Thymus (tissue), 11 donors: ENCODE data around the gene MGAT5B. TPM values are rescaled to one million over a fixed set of nuclear protein-coding genes. Genes with fewer than 3 reads are reported as not detected.

ENCODE experiments used
- DNase-seq, 9 donors: peaks; one replicate each; pipeline ENCODE4 v3.0.0-alpha.2; 2013; ENCODE audit warnings: low spot score in 9 of 9, low read depth in 6 of 9, missing footprints in 1 of 9
- H3K27ac ChIP-seq, 2 donors: one replicate each; pipeline ENCODE4 v1.5.1; 2013; ENCODE audit warnings: control low read depth in 1 of 2, low read depth in 1 of 2, low read length in 1 of 2, mild to moderate bottlenecking in 1 of 2, moderate library complexity in 1 of 2
- H3K27me3 ChIP-seq, 2 donors: one replicate each; pipeline ENCODE4 v1.5.1; 2013; ENCODE audit warnings: low read length in 1 of 2; ENCODE audit not compliant: control insufficient read depth in 2 of 2, insufficient read depth in 1 of 2
- H3K36me3 ChIP-seq, 2 donors: one replicate each; pipeline ENCODE4 v1.5.1; 2013; ENCODE audit warnings: low read length in 1 of 2, mild to moderate bottlenecking in 1 of 2, moderate library complexity in 1 of 2; ENCODE audit not compliant: control insufficient read depth in 2 of 2, insufficient read depth in 2 of 2
- H3K4me1 ChIP-seq, 2 donors: one replicate each; pipeline ENCODE4 v1.5.1; 2013; ENCODE audit warnings: low read length in 2 of 2; ENCODE audit not compliant: control insufficient read depth in 2 of 2, insufficient read depth in 2 of 2
- H3K4me3 ChIP-seq, 2 donors: one replicate each; pipeline ENCODE4 v1.5.1; 2013; ENCODE audit warnings: low read length in 2 of 2, control low read depth in 1 of 2, mild to moderate bottlenecking in 1 of 2
- H3K9me3 ChIP-seq, 2 donors: one replicate each; pipeline ENCODE4 v1.5.1; 2013; ENCODE audit warnings: low read length in 1 of 2, mild to moderate bottlenecking in 1 of 2; ENCODE audit not compliant: control insufficient read depth in 2 of 2, insufficient read depth in 1 of 2
- WGBS: extraction: QIAGEN DNeasy Blood & Tissue Kit; methylation state at CpG from one replicate; pipeline ENCODE4 v1.1.7; 2013; 5-methylcytosine and 5-hydroxymethylcytosine counted together
- polyA plus RNA-seq: library from polyadenylated mRNA; stranded (reverse); fragments of 200-250 nt; gene quantifications from one replicate; pipeline ENCODE4 v1.2.3, GENCODE V29; 2013
- total RNA-seq: library from RNA; stranded (reverse); fragments of 120-200 nt; gene quantifications from one replicate; pipeline ENCODE4 v1.2.4, GENCODE V29; 2013
- donor health status: healthy.

The MGAT5B gene
- total and polyA plus RNA-seq, 2 donors: 0.09 to 1.0 TPM

GRCh38 chr17:76932402-76933333 is 64.5 kb downstream of the MGAT5B start:
- no peaks in the 10 kb centered on the region for H3K4me1 ChIP-seq

GRCh38 chr17:76934561-76935320 is 66.5 kb downstream of the MGAT5B start:
- DNase-seq: no peak
- H3K36me3 ChIP-seq: no peaks in the 10 kb centered on the region
- WGBS: 86% methylated on average over 12 of the region's 12 CpGs
- H3K4me1 ChIP-seq: no peaks in the 10 kb centered on the region
- H3K9me3 ChIP-seq: no peaks in the 10 kb centered on the region
- no peak overlapping the region for H3K27ac ChIP-seq
- peaks cover 0 to 6% of the 10 kb centered on the region in 2 donors for H3K27me3 ChIP-seq
- no peak overlapping the region for H3K4me3 ChIP-seq

More at GRCh38 chr17:76932402-76933333, 64.5 kb downstream of the MGAT5B start:
- Histone ChIP-seq H3K27ac (no peak overlapping the region), H3K4me3 (no peak overlapping the region), H3K36me3 (no peaks in the 10 kb centered on the region), H3K9me3 (no peaks in the 10 kb centered on the region), H3K27me3 (peaks cover 0 to 6% of the 10 kb centered on the region in 2 donors)
- no peak for DNase-seq
- 96% methylated on average over 36 of the region's 36 CpGs for WGBS

DNA sequence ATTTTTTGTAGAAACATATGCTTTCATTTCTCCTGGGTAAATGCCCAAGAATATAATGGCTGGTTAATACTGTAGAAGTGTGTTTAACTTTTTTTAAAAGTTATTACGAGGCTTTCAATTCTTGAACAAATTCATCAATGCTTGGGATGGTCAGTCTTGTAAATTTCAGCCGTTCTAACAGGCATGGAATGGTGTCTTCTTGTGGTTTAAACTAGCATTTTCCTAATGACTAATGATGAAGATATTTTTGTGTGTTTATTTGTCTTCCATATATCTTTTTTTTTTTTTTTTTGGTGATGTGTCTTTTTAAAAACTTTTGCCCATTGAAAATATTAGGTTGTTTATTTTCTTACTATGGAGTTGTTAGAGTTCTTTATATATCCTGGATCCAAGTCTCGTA is 67.1 kb downstream of the MGAT5B start:
- Histone ChIP-seq H3K27ac (no peak overlapping the region), H3K36me3 (no peaks in the 10 kb centered on the region), H3K4me3 (no peak overlapping the region), H3K27me3 (peaks cover 0 to 6% of the 10 kb centered on the region in 2 donors), H3K9me3 (no peaks in the 10 kb centered on the region), H3K4me1 (no peaks in the 10 kb centered on the region)
- WGBS: 96% methylated on average over 3 of the region's 3 CpGs
- DNase-seq: no peak

- Histone ChIP-seq H3K36me3 (no peaks in the 10 kb centered on the region), H3K4me3 (no peak overlapping the region), H3K27me3 (peaks cover 0 to 6% of the 10 kb centered on the region in 2 donors), H3K27ac (no peak overlapping the region), H3K4me1 (no peaks in the 10 kb centered on the region), H3K9me3 (no peaks in the 10 kb centered on the region)
- WGBS: 99% methylated on average over 2 of the region's 2 CpGs
- no peak for DNase-seq
These were observed 69.0 kb downstream of the MGAT5B start for GRCh38 chr17:76937238-76937637.

DNA sequence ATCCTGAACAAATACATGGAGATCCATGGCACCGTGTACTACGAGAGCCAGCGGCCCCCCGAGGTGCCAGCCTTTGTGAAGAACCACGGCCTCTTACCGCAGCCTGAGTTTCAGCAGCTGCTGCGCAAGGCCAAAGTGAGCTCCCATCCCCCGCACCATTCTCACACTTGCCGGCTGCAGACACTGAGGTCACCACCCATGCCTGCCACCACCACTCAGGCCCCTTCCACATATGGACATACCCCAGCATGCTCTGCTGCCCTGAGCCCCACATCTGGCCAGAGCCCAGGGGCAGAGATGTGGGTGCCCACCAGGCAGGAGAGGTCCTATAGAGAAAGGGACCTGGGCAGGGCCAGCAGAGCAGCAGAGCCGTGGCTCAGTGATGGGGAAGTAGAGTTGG is 69.8 kb downstream of the MGAT5B start:
- DNase-seq: no peak
- 97% methylated on average over 10 of the region's 10 CpGs for WGBS
- H3K27ac ChIP-seq: no peak overlapping the region
- no peaks in the 10 kb centered on the region for H3K36me3 ChIP-seq
- H3K4me1 ChIP-seq: no peaks in the 10 kb centered on the region
- peaks cover 0 to 6% of the 10 kb centered on the region in 2 donors for H3K27me3 ChIP-seq
- no peaks in the 10 kb centered on the region for H3K9me3 ChIP-seq
- H3K4me3 ChIP-seq: no peak overlapping the region

DNA sequence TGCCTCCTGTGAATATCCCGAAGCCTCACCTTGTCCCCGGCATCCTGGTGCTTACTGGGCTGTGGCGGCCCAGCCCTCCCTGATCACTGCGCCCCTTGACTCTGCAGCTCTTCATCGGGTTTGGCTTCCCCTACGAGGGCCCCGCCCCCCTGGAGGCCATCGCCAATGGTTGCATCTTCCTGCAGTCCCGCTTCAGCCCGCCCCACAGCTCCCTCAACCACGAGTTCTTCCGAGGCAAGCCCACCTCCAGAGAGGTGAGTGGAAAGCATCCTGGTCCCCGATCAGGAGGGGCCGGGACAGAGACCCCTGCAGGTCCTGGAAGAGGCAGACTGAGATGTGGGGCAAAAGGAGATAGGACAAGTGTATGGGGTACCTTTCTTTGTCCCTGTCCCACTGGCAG is 72.1 kb downstream of the MGAT5B start:
- no peaks in the 10 kb centered on the region for H3K4me1 ChIP-seq
- WGBS: 82% methylated on average over 14 of the region's 14 CpGs
- H3K9me3 ChIP-seq: peaks cover 0 to 5% of the 10 kb centered on the region in 2 donors
- H3K27ac ChIP-seq: no peak overlapping the region
- no peaks in the 10 kb centered on the region for H3K36me3 ChIP-seq
- H3K4me3 ChIP-seq: no peak overlapping the region
- no peaks in the 10 kb centered on the region for H3K27me3 ChIP-seq
- no peak for DNase-seq

- H3K4me1 ChIP-seq: no peaks in the 10 kb centered on the region
- 94% methylated on average over 13 of the region's 13 CpGs for WGBS
- peaks cover 0 to 5% of the 10 kb centered on the region in 2 donors for H3K9me3 ChIP-seq
- no peak overlapping the region for H3K27ac ChIP-seq
- DNase-seq: no peak
- H3K27me3 ChIP-seq: no peaks in the 10 kb centered on the region
- no peaks in the 10 kb centered on the region for H3K36me3 ChIP-seq
- no peak overlapping the region for H3K4me3 ChIP-seq
These were observed 72.6 kb downstream of the MGAT5B start for GRCh38 chr17:76940738-76941350.

- 87% methylated on average over 7 of the region's 7 CpGs for WGBS
- Histone ChIP-seq H3K36me3 (no peaks in the 10 kb centered on the region), H3K4me1 (no peaks in the 10 kb centered on the region), H3K27ac (no peak overlapping the region), H3K27me3 (no peaks in the 10 kb centered on the region), H3K9me3 (peaks cover 0 to 5% of the 10 kb centered on the region in 2 donors), H3K4me3 (no peak overlapping the region)
- no peak for DNase-seq
These were observed 75.0 kb downstream of the MGAT5B start for GRCh38 chr17:76943202-76943601.
